OCI-LY7 (cell line): Measurements from ENCODE around the gene FNTB. TPM values are rescaled to one million over a fixed set of nuclear protein-coding genes. Genes with fewer than 3 reads are reported as not detected.

Source experiments
- BruUV-seq: library from RNA; stranded (reverse); fragments of 400-500 nt; replicated peaks from 2 replicates; lab custom pipeline; 2021; lab: Mats Ljungman, UMichigan
- CTCF ChIA-PET: fragments of 300-600 bp; sonication (Branson Sonifier 250); formaldehyde crosslinking; loops from one replicate; lab custom pipeline; 2022; ENCODE audit warnings: antibody characterized with exemption; ENCODE audit not compliant: unreplicated experiment; lab: Charles Lee
- POLR2A ChIA-PET: fragments of 300-600 bp; sonication (Branson Sonifier 250); formaldehyde crosslinking; loops from one replicate; lab custom pipeline; 2022; ENCODE audit warnings: antibody characterized with exemption; lab: Charles Lee
- DNase-seq: peaks from one replicate; pipeline ENCODE4 v3.0.0-alpha.2; 2015; ENCODE audit warnings: low spot score
- H2AFZ ChIP-seq: fragments of 200-600 bp; sonication (generic), shearing (Covaris generic); 2 replicates; pipeline ENCODE4 v1.6.1; 2014; ENCODE audit warnings: mild to moderate bottlenecking, antibody characterized with exemption, low read length, moderate library complexity
- H3K27ac ChIP-seq: fragments of 200-600 bp; sonication (generic); 2 replicates; pipeline ENCODE4 v1.5.1; 2014; ENCODE audit warnings: mixed run types, low read depth, mild to moderate bottlenecking, moderate library complexity, low read length, inconsistent platforms; ENCODE audit not compliant: poor library complexity, severe bottlenecking
- H3K36me3 ChIP-seq: fragments of 200-600 bp; sonication (generic); 2 replicates; pipeline ENCODE4 v1.6.1; 2014; ENCODE audit warnings: mild to moderate bottlenecking, antibody characterized with exemption, low read length, moderate library complexity, mixed read lengths; ENCODE audit not compliant: insufficient read depth
- H3K4me1 ChIP-seq: fragments of 200-600 bp; sonication (generic); 2 replicates; pipeline ENCODE4 v1.5.1; 2014; ENCODE audit warnings: mild to moderate bottlenecking, low read length; ENCODE audit not compliant: insufficient read depth, poor library complexity, severe bottlenecking
- H3K4me2 ChIP-seq: fragments of 200-600 bp; sonication (generic); 2 replicates; pipeline ENCODE4 v1.6.1; 2014; ENCODE audit warnings: mild to moderate bottlenecking, low read length
- H3K4me3 ChIP-seq: fragments of 200-600 bp; sonication (generic); 2 replicates; pipeline ENCODE4 v1.5.1; 2014; ENCODE audit warnings: mild to moderate bottlenecking, low read depth, low read length; ENCODE audit not compliant: poor library complexity, severe bottlenecking
- H3K79me2 ChIP-seq: fragments of 200-600 bp; sonication (generic); 2 replicates; pipeline ENCODE4 v1.6.1; 2016; ENCODE audit warnings: low read depth, mild to moderate bottlenecking, low read length, moderate library complexity, mixed read lengths; ENCODE audit not compliant: insufficient read depth
- H3K9me2 ChIP-seq: fragments of 200-600 bp; sonication (generic); 2 replicates; pipeline ENCODE4 v1.6.1; 2016; ENCODE audit warnings: mild to moderate bottlenecking, low read length, mixed read lengths; ENCODE audit not compliant: insufficient read depth
- H3K9me3 ChIP-seq: fragments of 200-600 bp; sonication (generic); 2 replicates; pipeline ENCODE4 v1.6.1; 2014; ENCODE audit warnings: mild to moderate bottlenecking, mixed run types, low read length, mixed read lengths
- H4K20me1 ChIP-seq: fragments of 200-600 bp; sonication (generic); 2 replicates; pipeline ENCODE4 v1.6.1; 2014; ENCODE audit warnings: mild to moderate bottlenecking, antibody characterized with exemption, low read length, moderate library complexity, mixed read lengths; ENCODE audit not compliant: insufficient read depth
- CTCF ChIP-seq: fragments of 200-600 bp; sonication (generic); conservative IDR thresholded peaks from 2 replicates; pipeline ENCODE4 v1.5.1; 2014; ENCODE audit warnings: mild to moderate bottlenecking, antibody characterized with exemption, low read length, moderate library complexity, mixed read lengths
- EZH2phosphoT487 ChIP-seq: fragments of 200-600 bp; sonication (generic); IDR thresholded peaks from 2 replicates; pipeline ENCODE4 v1.6.1; 2018; ENCODE audit warnings: low read depth, borderline replicate concordance, mild to moderate bottlenecking, mixed run types, antibody characterized with exemption, low read length, moderate library complexity, mixed read lengths
- intact Hi-C: fragments of 100-400 bp; cut with micrococcal nuclease; formaldehyde crosslinking; loops from one replicate; pipeline ENCODE4 v1.10.0; 2022; ENCODE audit not compliant: unreplicated experiment
- total RNA-seq, 2 experiments: library from RNA; depleted of rRNA in 1 of 2; stranded (reverse); fragments of >200 nt in 1 of 2; shearing (Covaris generic) in 1 of 2; gene quantifications; 2 replicates each; pipeline ENCODE4 v1.2.3, GENCODE V29; 2014 to 2022

FNTB gene
- total RNA-seq, 2 experiments from 2014 or later = 9.2 to 18.0 TPM

DNA sequence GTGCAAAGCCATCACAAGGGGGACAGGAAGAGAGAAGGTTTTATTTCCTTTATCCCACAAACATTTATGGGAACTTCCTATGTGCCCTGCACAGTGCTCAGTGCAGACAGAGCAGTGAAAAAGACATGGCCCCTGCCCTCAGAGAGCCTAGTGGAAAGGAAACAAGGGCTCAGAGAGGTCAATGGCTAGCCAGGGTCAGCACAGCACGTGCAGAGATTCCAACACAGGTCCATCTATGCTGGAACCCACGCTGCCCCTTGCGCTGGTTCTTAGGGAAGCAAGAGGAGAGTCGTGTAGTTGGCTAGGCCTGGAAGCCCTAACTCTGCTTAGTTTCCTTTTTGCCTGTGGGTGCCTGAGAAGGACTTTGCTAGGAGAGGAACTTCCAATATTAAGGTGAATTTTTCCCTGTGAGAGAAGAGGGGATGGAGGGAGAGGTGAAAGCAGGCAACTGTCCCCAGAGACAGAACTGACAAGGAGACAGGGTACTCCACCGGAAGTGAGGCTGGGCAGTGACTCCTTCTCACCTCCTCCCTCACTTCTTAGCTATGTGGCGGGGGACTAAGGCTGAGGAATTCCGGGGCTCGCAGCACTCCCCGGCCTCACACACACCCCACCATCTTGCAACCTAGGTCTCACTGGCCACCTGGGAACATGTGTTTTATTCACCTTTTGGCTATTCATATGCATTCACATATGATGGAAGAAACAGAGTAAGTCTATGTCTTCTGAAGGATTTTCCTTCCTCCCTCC lies 32.0 kb upstream of the FNTB start:
- H3K79me2 ChIP-seq = no peaks in the 10 kb centered on the region
- no TSS peak for BruUV-seq
- DNase-seq = no peak
- H2AFZ ChIP-seq = no peak overlapping the region
- H3K4me3 ChIP-seq = no peak overlapping the region
- intact Hi-C loops = no loop called here
- TF ChIP-seq CTCF = no peak
- TF ChIP-seq EZH2phosphoT487 = no peak
- H4K20me1 ChIP-seq = no peaks in the 10 kb centered on the region; the same call in 1 of the 2 replicates
- H3K4me2 ChIP-seq = no peak overlapping the region
- CTCF ChIA-PET = no interaction called here
- H3K4me1 ChIP-seq = no peaks in the 10 kb centered on the region
- H3K9me2 ChIP-seq = no peaks in the 10 kb centered on the region
- no peaks in the 10 kb centered on the region for H3K9me3 ChIP-seq
- H3K36me3 ChIP-seq = no peaks in the 10 kb centered on the region
- H3K27ac ChIP-seq = no peak overlapping the region
- POLR2A ChIA-PET = no interaction called here

DNA sequence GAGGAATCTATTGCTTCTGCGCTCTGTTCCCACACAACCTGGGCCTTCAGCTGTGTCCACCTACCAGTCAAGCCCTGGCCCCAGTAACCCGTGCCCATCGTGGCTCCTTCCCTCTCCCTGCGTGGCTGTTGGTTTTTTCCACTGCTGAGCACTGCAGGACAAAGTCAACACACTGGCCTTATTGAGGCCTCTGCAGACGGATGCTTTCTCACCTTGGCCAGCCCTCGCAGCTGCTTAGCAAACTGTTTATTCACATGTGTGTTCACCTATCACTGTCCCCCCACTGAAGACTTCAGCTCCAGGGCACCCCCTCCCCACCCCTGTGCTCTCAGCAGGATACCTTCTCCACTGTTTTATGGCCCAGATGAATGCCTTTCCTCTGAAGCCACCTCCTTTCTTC lies 31.4 kb upstream of the FNTB start:
- no peak for DNase-seq
- TF ChIP-seq EZH2phosphoT487 (no peak), CTCF (no peak)
- H3K9me2 ChIP-seq = no peaks in the 10 kb centered on the region
- intact Hi-C loops = no loop called here
- no TSS peak for BruUV-seq
- no peaks in the 10 kb centered on the region; the same call in 1 of the 2 replicates for H4K20me1 ChIP-seq
- POLR2A ChIA-PET = no interaction called here
- no peaks in the 10 kb centered on the region for H3K36me3 ChIP-seq
- H3K4me3 ChIP-seq = no peak overlapping the region
- H2AFZ ChIP-seq = no peak overlapping the region
- no peak overlapping the region for H3K27ac ChIP-seq
- H3K4me2 ChIP-seq = no peak overlapping the region
- no peaks in the 10 kb centered on the region for H3K79me2 ChIP-seq
- no peaks in the 10 kb centered on the region for H3K9me3 ChIP-seq
- CTCF ChIA-PET = no interaction called here
- no peaks in the 10 kb centered on the region for H3K4me1 ChIP-seq
